ENCODE results near the gene SLC44A4.

Gene SLC44A4

DNA sequence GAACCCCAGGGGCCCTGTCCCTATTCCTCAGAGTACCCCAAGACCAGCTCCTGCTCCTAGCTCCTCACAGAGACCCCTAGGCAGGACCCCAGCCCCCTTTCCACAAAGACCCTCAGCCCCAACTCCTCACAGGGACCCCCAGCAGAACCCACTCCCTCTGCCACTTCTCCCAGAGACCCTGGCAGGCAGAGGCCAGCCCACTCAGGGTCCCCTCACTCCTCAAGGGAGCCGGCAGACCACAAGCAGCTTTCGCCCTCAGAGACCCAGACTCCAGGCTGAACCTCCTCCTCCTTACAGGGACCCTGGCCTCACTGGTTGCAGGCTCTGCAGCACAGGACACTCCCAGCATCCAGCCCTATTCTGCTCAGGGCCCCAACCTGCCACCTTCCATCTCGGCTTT is 575 bp downstream of the SLC44A4 start:
- no peak for DNase-seq (ENCODE audit: low read depth)
- H3K4me3 ChIP-seq (ENCODE audit: low read length) = no peak overlapping the region
- TF ChIP-seq CTCF (conservative IDR thresholded peaks at IDR 0.05; ENCODE audit: low read depth, low read length) = no peak

DNA sequence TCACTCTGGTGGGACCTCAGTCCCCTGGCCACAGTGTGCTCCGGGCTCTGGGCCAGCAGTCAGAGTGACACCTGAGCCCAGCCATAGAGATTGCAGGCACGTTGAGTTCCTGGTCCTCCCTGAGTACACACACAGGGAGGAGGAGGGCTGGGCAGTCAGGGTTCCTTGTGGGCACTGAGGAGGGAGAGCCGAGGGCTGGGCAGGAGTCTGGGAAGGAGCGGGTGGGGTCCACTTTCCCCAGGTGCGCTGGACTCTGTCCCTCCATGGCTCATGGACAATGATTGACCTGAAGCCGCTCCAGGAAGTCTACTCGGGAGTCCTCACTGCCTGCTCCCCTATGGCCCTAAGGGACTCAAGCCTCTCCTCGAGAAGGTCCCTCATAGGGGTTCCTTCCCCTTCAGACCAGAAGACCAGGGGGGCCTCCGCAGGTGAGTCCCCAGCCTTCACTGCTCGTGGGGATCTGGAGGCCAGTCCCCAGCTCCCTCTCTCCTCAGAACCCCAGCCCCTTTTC is 1.1 kb downstream of the SLC44A4 start:
- no peak overlapping the region for H3K4me3 ChIP-seq (ENCODE audit: low read length)
- DNase-seq (ENCODE audit: low read depth) = no peak
- no peak for TF ChIP-seq CTCF (conservative IDR thresholded peaks at IDR 0.05; ENCODE audit: low read depth, low read length)

DNA sequence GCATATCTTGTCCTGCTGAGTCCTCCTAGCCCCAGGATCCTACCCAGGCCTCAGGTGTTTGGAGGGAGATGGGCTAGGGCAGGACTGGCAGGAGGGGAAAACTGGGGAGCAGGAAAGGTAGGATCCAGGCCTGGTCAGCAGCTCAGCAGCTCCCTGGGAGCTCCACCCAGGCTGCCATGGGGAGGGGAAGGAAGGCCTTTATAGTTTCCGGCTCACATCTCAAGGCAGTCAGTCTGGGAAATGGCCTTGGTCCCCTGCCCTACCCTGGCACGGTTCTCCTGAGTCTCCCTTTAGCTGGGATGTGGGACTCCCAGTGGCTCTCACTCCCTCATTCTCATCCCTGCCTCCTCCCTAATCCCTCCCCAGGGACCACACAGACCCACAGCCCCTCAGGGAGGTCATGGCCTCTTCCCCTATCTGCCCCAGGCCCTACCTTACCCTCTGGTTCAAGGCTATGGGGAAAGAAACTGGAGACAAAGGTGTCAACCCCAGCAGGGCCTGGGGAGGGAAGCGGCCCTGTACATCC is 1.6 kb downstream of the SLC44A4 start:
- DNase-seq (ENCODE audit: low read depth) = no peak
- no peak overlapping the region for H3K4me3 ChIP-seq (ENCODE audit: low read length)
- TF ChIP-seq CTCF (conservative IDR thresholded peaks at IDR 0.05; ENCODE audit: low read depth, low read length) = no peak

GRCh38 chr6:31876357-31876756 is 2.4 kb downstream of the SLC44A4 start:
- no peak for DNase-seq (ENCODE audit: low read depth)
- no peak overlapping the region for H3K4me3 ChIP-seq (ENCODE audit: low read length)
- no peak for TF ChIP-seq CTCF (conservative IDR thresholded peaks at IDR 0.05; ENCODE audit: low read depth, low read length)

DNA sequence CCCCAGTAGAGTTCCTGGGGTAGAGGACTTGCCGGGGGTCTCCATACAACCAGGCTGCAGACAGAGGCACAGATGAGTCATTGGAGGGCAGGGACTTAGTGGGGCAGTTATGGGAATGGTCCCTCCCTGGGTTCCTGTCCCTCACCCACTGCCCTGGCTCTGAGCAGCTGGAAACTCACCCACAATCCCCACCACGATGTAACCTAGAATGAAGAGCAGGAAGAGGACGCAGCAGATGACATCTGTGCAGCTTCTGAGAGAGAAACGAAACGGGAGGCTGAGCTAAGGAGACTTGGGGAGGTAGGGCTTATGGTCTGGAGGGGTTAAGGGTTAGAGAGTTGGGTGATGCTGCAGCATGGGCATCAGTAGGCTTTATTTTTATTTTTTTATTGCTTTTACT is 2.9 kb downstream of the SLC44A4 start:
- H3K4me3 ChIP-seq (ENCODE audit: low read length) = no peak overlapping the region
- no peak for TF ChIP-seq CTCF (conservative IDR thresholded peaks at IDR 0.05; ENCODE audit: low read depth, low read length)

DNA sequence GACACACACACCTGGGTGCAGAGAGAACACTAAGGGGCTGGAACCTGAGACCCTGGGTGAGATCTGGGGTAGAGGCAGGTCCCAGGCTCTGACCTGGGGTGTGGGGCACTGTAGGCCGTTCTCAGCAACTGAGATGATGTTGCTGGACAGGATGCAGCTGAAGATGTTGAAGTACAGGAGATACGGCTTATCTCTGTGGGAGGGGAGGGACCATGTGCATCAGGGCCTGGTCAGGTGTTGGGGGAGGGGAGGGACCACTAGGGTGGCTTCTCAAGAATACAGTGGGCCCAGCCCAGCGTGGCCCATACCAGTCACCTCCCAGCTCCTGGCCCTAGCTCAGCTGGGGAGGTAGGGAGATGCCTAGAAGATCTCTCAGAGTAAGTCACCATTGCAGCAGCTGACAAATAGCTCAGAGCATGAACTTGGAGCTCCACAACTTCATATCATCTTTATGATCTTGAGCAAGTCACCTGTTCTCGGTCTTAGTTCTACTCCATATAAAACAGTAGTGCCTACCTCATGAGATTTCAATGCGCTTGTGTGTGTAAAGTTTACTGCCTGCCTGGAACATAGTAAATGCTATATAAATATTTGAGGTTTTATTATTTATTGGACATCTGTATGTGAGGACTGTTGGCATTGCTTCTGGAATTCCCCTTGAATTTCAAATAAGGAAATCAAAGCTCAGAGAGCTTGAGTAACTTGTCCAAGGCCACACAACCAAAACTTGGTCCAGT is 3.8 kb downstream of the SLC44A4 start:
- no peak overlapping the region for H3K4me3 ChIP-seq (ENCODE audit: low read length)
- TF ChIP-seq CTCF (conservative IDR thresholded peaks at IDR 0.05; ENCODE audit: low read depth, low read length) = no peak
- no peak for DNase-seq (ENCODE audit: low read depth)

More for the DNA sequence above, 2.9 kb downstream of the SLC44A4 start:
- DNase-seq (ENCODE audit: low read depth) = no peak

Data from retinal pigment epithelial cell (primary cell).